HEK293 (cell line): ENCODE results near the gene RPS15.

Source experiments
- CTCF ChIA-PET: fragments of 350-600 bp; formaldehyde crosslinking; extraction: SDS; loops from one replicate; lab custom pipeline; 2021; ENCODE audit warnings: antibody characterized with exemption; lab: Yijun Ruan, JAX
- POLR2A ChIA-PET: fragments of 300-600 bp; formaldehyde crosslinking; extraction: SDS; loops from one replicate; lab custom pipeline; 2020; ENCODE audit warnings: antibody characterized with exemption, inconsistent platforms; lab: Yijun Ruan, JAX
- H3K27ac ChIP-seq: fragments of 200-500 bp; sonication (Bioruptor generic); 2 replicates; pipeline ENCODE4 v1.5.1; 2014; ENCODE audit warnings: low read depth, low read length, control low read depth, inconsistent platforms; ENCODE audit errors: extremely low read depth
- H3K36me3 ChIP-seq, 2 experiments: fragments of 200-500 bp in 1 of 2; sonication (Bioruptor generic) in 1 of 2; 1 replicate in 1 of 2; 2 replicates in 1 of 2; pipeline ENCODE4 v1.5.1; 2014 to 2017; ENCODE audit warnings: inconsistent platforms in 2 of 2, low read length in 2 of 2; ENCODE audit not compliant: control insufficient read depth in 2 of 2, insufficient read depth in 1 of 2
- H3K4me1 ChIP-seq: fragments of 200-500 bp; sonication (Bioruptor generic); 2 replicates; pipeline ENCODE4 v1.5.1; 2014; ENCODE audit warnings: mild to moderate bottlenecking, low read length, inconsistent platforms; ENCODE audit not compliant: control insufficient read depth, insufficient read depth
- H3K4me3 ChIP-seq: 2 replicates; pipeline ENCODE4 v1.5.1; 2011; ENCODE audit warnings: low read depth, mild to moderate bottlenecking, control low read depth, low read length, moderate library complexity
- H3K9me3 ChIP-seq: fragments of 200-500 bp; sonication (Bioruptor generic); 2 replicates; pipeline ENCODE4 v1.5.1; 2014; ENCODE audit warnings: low read depth, low read length, inconsistent platforms; ENCODE audit not compliant: control insufficient read depth, insufficient read depth
- BCL11A ChIP-seq: fragments of 450-650 bp; formaldehyde crosslinking; IDR thresholded peaks from 2 replicates; pipeline ENCODE4 v1.5.1; 2016; ENCODE audit warnings: low read depth, missing biosample characterization, missing genetic modification characterization
- GLIS2 ChIP-seq: fragments of 450-650 bp; formaldehyde crosslinking; IDR thresholded peaks from 2 replicates; pipeline ENCODE4 v1.5.1; 2016; ENCODE audit warnings: missing biosample characterization, missing genetic modification characterization
- IKZF3 ChIP-seq: fragments of 450-650 bp; IDR thresholded peaks from 2 replicates; pipeline ENCODE4 v1.5.0; 2018; ENCODE audit warnings: missing biosample characterization, mild to moderate bottlenecking, missing genetic modification characterization, moderate library complexity
- KLF10 ChIP-seq: fragments of 450-650 bp; IDR thresholded peaks from 2 replicates; pipeline ENCODE4 v1.5.1; 2018; ENCODE audit warnings: missing biosample characterization, mild to moderate bottlenecking, missing genetic modification characterization
- OVOL3 ChIP-seq: fragments of 450-650 bp; formaldehyde crosslinking; IDR thresholded peaks from 2 replicates; pipeline ENCODE4 v1.5.1; 2016; ENCODE audit warnings: missing biosample characterization, missing genetic modification characterization
- PBX3 ChIP-seq: sonication (generic); formaldehyde crosslinking; IDR thresholded peaks from 2 replicates; pipeline ENCODE4 v1.8.1; 2022; ENCODE audit warnings: mild to moderate bottlenecking, moderate library complexity, missing genetic modification reagents
- ZBTB10 ChIP-seq: fragments of 450-650 bp; formaldehyde crosslinking; IDR thresholded peaks from 2 replicates; pipeline ENCODE4 v1.5.1; 2016; ENCODE audit warnings: missing biosample characterization, missing genetic modification characterization
- ZBTB26 ChIP-seq: fragments of 450-650 bp; formaldehyde crosslinking; optimal IDR thresholded peaks from 2 replicates; pipeline ENCODE3; 2016; ENCODE audit warnings: missing biosample characterization, mild to moderate bottlenecking, missing genetic modification characterization
- ZBTB49 ChIP-seq: fragments of 450-650 bp; formaldehyde crosslinking; IDR thresholded peaks from 2 replicates; pipeline ENCODE4 v1.5.1; 2016; ENCODE audit warnings: missing biosample characterization, missing genetic modification characterization, low read depth
- ZFHX2 ChIP-seq: fragments of 450-650 bp; formaldehyde crosslinking; conservative IDR thresholded peaks from 2 replicates; pipeline ENCODE4 v1.5.1; 2016; ENCODE audit warnings: missing biosample characterization, missing genetic modification characterization
- ZFP41 ChIP-seq: fragments of 450-650 bp; formaldehyde crosslinking; IDR thresholded peaks from 2 replicates; pipeline ENCODE4 v1.5.1; 2016; ENCODE audit warnings: missing biosample characterization, missing genetic modification characterization, borderline replicate concordance
- ZNF10 ChIP-seq: fragments of 450-650 bp; formaldehyde crosslinking; IDR thresholded peaks from 2 replicates; pipeline ENCODE4 v1.5.1; 2017; ENCODE audit warnings: missing biosample characterization, missing genetic modification characterization
- ZNF16 ChIP-seq: fragments of 450-650 bp; formaldehyde crosslinking; IDR thresholded peaks from 2 replicates; pipeline ENCODE4 v1.5.1; 2016; ENCODE audit warnings: low read depth, missing biosample characterization, missing genetic modification characterization
- ZNF18 ChIP-seq: fragments of 450-650 bp; formaldehyde crosslinking; IDR thresholded peaks from 2 replicates; pipeline ENCODE4 v1.5.1; 2016; ENCODE audit warnings: missing biosample characterization, missing genetic modification characterization
- ZNF223 ChIP-seq: fragments of 450-650 bp; formaldehyde crosslinking; IDR thresholded peaks from 2 replicates; pipeline ENCODE4 v1.5.1; 2016; ENCODE audit warnings: missing biosample characterization, missing genetic modification characterization
- ZNF529 ChIP-seq: fragments of 450-650 bp; formaldehyde crosslinking; IDR thresholded peaks from 2 replicates; pipeline ENCODE4 v1.5.1; 2017; ENCODE audit warnings: missing genetic modification characterization, missing biosample characterization; ENCODE audit not compliant: insufficient replicate concordance
- ZNF560 ChIP-seq: fragments of 450-650 bp; formaldehyde crosslinking; IDR thresholded peaks from 2 replicates; pipeline ENCODE4 v1.5.1; 2017; ENCODE audit warnings: missing biosample characterization, missing genetic modification characterization, borderline replicate concordance
- ZNF561 ChIP-seq: fragments of 450-650 bp; IDR thresholded peaks from 2 replicates; pipeline ENCODE4 v1.5.1; 2018; ENCODE audit warnings: missing biosample characterization, missing genetic modification characterization, borderline replicate concordance
- ZNF585B ChIP-seq: fragments of 450-650 bp; formaldehyde crosslinking; IDR thresholded peaks from 2 replicates; pipeline ENCODE4 v1.5.1; 2016; ENCODE audit warnings: missing biosample characterization, missing genetic modification characterization
- ZNF600 ChIP-seq: fragments of 450-650 bp; formaldehyde crosslinking; IDR thresholded peaks from 2 replicates; pipeline ENCODE4 v1.5.1; 2016; ENCODE audit warnings: missing biosample characterization, missing genetic modification characterization
- ZNF660 ChIP-seq: fragments of 450-650 bp; IDR thresholded peaks from 2 replicates; pipeline ENCODE4 v1.5.1; 2018; ENCODE audit warnings: missing biosample characterization, mild to moderate bottlenecking, missing genetic modification characterization
- ZNF692 ChIP-seq: fragments of 450-650 bp; formaldehyde crosslinking; IDR thresholded peaks from 2 replicates; pipeline ENCODE4 v1.5.1; 2016; ENCODE audit warnings: missing biosample characterization, missing genetic modification characterization
- ZNF76 ChIP-seq: fragments of 450-650 bp; formaldehyde crosslinking; IDR thresholded peaks from 2 replicates; pipeline ENCODE4; 2016; ENCODE audit warnings: low read depth, missing biosample characterization, missing genetic modification characterization, borderline replicate concordance
- ZNF830 ChIP-seq: fragments of 450-650 bp; IDR thresholded peaks from 2 replicates; pipeline ENCODE4 v1.5.0; 2018; ENCODE audit warnings: missing biosample characterization, missing genetic modification characterization, low read depth, mild to moderate bottlenecking, moderate library complexity

RPS15 gene

GRCh38 chr19:1401138-1401888 lies 36.9 kb upstream of the RPS15 start, which contains the start of gene GAMT:
TSS of gene GAMT (minus strand) at chr19:1401542. CDS start at chr19:1401476, 66 bp downstream.
- ChIA-PET POLR2A (interaction anchor here (0.6 kb wide), 1 partner anchor 80 kb away, joined by 3 read pairs; no protein-coding TSS in a partner anchor), CTCF (no interaction called here)
- Histone ChIP-seq H3K9me3 (no peaks in the 10 kb centered on the region), H3K27ac (peak within 1 kb of the TSS; percentile 42; the same call in 1 of the 2 replicates), H3K36me3 (peaks cover 0 to 21% of the 10 kb centered on the region in 2 experiments; a peak in 1 of 3 replicates), H3K4me1 (no peaks in the 10 kb centered on the region), H3K4me3 (peak within 1 kb of the TSS; percentile 61)
- peak; percentile 53 for TF ChIP-seq ZFHX2 (tag by site-specific recombination)
- peak; percentile 56; the same call in 1 of the 2 replicates for TF ChIP-seq ZNF76
- no peak for TF ChIP-seq ZNF560 (tag by site-specific recombination)
- 0 out of 2 replicates have a peak, but pooled peaks have one; percentile 47 for TF ChIP-seq KLF10 (tag by site-specific recombination)
- TF ChIP-seq ZBTB49 = no peak
- no peak for TF ChIP-seq ZNF16 (tag by site-specific recombination)
- no peak for TF ChIP-seq ZNF529 (tag by site-specific recombination)
- TF ChIP-seq ZNF600 (tag by site-specific recombination) = no peak
- TF ChIP-seq ZNF660 = 0 out of 2 replicates have a peak, but pooled peaks have one; percentile 61
- peak; percentile 51; the same call in 1 of the 2 replicates for TF ChIP-seq GLIS2
- TF ChIP-seq ZNF18 = no peak
- TF ChIP-seq BCL11A = no peak
- TF ChIP-seq PBX3 = 0 out of 2 replicates have a peak, but pooled peaks have one; percentile 13
- peak; percentile 100 for TF ChIP-seq ZNF561 (tag by site-specific recombination)
- TF ChIP-seq ZFP41 = no peak
- no peak for TF ChIP-seq ZNF10 (tag by site-specific recombination)
- TF ChIP-seq ZBTB10 (tag by site-specific recombination) = peak; percentile 54; the same call in 1 of the 2 replicates
- 0 out of 2 replicates have a peak, but pooled peaks have one; percentile 13 for TF ChIP-seq ZNF692
- TF ChIP-seq OVOL3 (tag by site-specific recombination) = no peak
- peak; percentile 50; the same call in 1 of the 2 replicates for TF ChIP-seq ZNF223
- TF ChIP-seq IKZF3 (tag by site-specific recombination) = no peak
- TF ChIP-seq ZBTB26 (tag by site-specific recombination) = peak; percentile 81
- TF ChIP-seq ZNF830 (tag by site-specific recombination) = no peak
- no peak for TF ChIP-seq ZNF585B (tag by site-specific recombination)
